CD4-positive, alpha-beta T cell treated with Interleukin-10 for 1 hour (primary cell): Measurements from ENCODE around the gene SMYD3.

ENCODE experiments used
- DNase-seq: peaks from one replicate; pipeline ENCODE4 v3.0.0-alpha.2; 2020

SMYD3 gene

GRCh38 chr1:246165826-246166709 lies 341.0 kb downstream of the SMYD3 start:
- no peak for DNase-seq

- no peak for DNase-seq
Measured at GRCh38 chr1:246164764-246165163, 342.3 kb downstream of the SMYD3 start.

DNA sequence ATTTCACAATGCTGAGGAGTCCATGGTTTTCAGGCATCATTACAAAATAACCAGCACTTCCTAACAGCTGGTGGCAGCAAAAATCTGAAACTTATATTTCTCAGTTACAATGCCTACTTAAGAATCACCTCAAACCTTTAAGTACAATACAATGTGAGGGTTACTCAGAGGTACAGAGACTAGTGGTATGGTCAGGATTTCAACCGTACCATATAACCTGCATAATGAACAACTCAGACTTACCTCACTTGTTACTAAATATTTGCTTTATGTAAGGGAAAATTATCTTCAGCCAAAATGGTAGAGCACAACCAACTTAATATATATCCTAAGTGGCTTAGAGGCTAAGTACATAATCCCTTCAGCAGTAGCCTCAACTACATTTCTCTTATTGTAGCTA lies 344.5 kb downstream of the SMYD3 start:
- no peak for DNase-seq

GRCh38 chr1:246161626-246162025 lies 345.5 kb downstream of the SMYD3 start:
- no peak for DNase-seq

- no peak for DNase-seq
Measured at GRCh38 chr1:246160905-246161304, 346.2 kb downstream of the SMYD3 start.

GRCh38 chr1:246160374-246160773 lies 346.7 kb downstream of the SMYD3 start:
- DNase-seq = no peak

DNA sequence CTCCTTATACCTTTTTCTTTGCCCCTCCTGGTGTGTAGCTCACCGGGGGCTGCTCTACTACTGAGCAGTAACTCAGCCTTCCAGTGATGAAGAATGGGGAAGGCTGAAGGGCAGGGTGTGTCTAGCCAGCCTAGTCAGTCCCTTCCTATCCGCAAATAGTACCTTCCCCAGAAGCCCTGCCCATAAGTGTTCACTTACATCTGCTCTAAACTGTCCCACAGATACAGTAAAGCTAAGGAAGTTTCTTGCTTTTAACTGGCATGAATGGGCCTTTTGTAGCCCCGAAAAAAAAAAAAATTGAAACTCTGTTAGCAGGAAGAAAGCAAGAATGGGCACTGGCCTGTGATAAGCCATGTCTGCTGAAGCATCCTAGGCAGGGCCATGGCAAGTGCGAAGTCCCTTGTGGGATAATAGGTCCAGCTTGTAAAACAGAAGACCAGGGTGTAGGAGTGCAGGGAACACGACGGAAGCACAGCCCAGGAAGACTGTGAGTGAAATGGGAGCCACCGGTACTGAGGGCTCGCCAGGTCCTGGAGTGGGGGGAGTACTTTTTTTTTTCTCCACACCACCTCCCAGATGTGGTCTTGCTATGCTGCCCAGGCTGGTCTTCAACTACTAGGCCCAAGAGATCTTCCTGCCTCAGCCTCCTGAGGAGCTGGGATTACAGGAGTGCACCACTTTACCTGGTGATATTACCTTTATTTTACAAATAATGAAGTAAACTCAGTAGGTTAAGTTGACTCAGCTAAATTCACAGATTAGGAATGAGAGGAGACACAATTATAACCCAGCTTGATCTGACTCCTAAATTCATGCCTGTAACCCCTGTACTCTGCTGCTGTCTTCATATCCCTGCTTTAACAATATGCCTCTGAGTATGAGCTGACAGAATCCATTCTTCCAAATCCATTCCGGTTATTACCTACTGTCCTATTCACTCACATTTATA lies 347.5 kb downstream of the SMYD3 start:
- DNase-seq = no peak

DNA sequence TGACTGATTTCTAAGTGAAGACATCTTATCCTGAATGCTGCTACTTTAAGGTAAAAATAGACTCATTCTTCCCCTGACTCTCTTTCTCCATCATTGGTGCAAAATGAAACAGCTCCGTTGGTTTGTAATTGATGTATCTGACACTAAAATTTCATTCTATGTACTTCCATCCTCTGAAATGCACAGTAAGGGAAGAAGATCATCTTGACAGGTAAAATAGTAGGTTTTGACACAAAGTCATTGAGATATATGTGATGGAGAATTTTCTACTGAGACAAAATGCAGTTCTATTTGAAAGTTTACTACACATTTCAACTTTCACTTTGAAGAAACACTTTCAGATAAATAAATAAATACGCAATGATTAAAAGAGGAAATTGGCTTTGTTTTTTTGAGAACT lies 348.9 kb downstream of the SMYD3 start:
- no peak for DNase-seq

- no peak for DNase-seq
Measured at GRCh38 chr1:246157516-246157915, 349.6 kb downstream of the SMYD3 start.

GRCh38 chr1:246156847-246157246 lies 350.2 kb downstream of the SMYD3 start:
- DNase-seq = no peak

DNA sequence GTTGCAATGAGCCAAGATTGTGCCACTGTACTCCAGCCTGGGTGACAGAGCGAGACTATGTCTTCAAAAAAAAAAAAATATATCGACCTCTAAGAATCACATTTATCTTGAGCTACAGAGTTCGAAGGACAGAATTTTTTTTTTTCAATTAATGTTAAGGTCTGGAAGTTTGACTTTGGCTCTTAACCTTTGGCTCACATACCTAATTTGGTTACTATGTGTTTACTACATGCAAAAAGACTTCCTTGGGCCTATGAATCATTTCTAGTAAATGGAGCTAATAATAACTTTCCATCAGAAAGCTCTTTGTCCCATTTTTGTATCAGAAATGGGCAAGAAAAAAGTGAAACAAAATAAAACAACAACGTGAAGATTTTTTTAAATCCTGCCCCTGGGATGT lies 351.2 kb downstream of the SMYD3 start:
- no peak for DNase-seq

- DNase-seq = no peak
Measured at GRCh38 chr1:246153796-246154212, 353.3 kb downstream of the SMYD3 start.

DNA sequence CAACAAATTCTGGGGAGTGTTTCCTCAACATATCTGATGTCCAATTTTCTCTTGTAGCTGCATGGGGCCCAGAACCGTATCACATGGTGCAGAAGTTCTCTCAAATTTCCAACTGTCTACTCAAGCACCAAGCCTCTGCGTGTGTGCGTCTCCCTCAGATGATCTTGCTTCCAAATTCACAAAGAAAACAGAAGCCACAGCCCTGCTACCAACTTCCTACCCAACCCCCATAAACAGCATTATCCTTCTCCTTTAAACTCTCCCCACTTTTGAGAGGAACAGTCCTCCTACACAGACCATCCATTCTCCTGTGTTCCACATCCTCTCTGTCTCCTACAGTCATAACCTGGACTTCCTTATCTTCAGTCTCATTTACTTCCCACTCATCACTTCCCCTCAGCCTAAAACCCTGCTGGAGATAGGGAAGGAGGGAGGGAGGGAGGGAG lies 354.1 kb downstream of the SMYD3 start:
- DNase-seq = no peak

DNA sequence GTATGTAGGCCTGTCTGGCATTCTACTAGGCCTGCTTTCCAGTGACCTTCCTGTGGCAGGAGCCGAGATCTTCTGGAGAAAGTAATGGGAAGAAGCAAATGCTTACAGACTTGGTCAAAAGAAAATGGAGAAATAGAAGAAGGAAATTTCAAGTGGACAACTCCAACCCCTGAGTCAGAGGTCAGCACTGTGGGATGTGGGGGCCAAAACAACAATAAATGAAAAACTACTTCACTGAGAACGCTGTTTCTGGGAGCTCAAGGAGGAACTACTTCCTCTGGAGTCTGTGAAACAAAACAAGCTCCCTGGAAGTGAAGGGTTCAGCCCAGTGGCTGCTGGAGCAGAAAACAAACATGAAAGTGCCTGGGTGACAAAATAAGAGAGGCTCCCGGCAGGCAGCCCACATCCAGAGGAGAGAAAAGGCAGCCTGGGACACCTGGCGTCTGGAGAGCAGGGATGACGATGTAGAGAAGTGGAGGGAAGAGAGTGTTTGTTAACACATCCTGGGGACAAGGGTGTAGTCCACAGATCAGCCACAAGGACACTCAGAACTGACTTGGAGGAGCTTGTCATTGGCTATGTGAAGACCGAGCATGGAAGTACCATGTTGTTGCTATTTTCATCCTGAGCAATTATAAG lies 355.2 kb downstream of the SMYD3 start:
- DNase-seq = no peak

GRCh38 chr1:246149543-246149942 lies 357.5 kb downstream of the SMYD3 start:
- DNase-seq = no peak

GRCh38 chr1:246147524-246148461 lies 359.3 kb downstream of the SMYD3 start:
- DNase-seq = no peak

- no peak for DNase-seq
Measured at GRCh38 chr1:246146804-246147523, 360.1 kb downstream of the SMYD3 start.

- no peak for DNase-seq
Measured at GRCh38 chr1:246145900-246146299, 361.2 kb downstream of the SMYD3 start.

GRCh38 chr1:246144931-246145330 lies 362.1 kb downstream of the SMYD3 start:
- no peak for DNase-seq

DNA sequence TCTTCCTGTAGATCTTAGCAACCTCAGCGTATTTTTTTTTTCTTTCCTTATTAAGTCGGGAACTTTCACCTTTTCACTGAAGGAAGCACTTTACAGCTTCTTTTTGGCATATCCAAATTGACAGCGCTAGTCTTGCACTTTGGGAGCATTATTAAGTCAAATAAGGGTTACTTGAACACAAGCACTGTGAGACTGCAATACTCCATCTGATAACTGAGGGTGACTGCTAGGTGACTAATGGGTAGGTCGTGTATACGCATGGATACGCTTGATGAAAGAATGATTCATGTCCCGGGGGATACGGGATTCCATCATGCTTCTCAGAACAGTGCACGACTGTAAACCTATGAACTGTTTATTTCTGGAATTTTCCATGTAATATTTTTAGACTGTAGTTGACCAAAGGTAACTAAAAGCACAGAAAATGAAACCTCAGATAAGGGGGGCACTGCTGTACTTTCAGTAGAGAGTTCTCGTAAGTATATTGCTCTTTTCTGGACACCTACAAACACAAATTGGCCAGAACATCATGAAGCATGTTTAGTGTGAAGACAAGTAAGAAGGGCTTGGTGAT lies 364.7 kb downstream of the SMYD3 start:
- DNase-seq = no peak

- DNase-seq = no peak
Measured at GRCh38 chr1:246141306-246141705, 365.8 kb downstream of the SMYD3 start.
